Stimulated activated naive CD4-positive, alpha-beta T cell treated with Interleukin-2 at 50 U/mL for 16 hours (primary cell): ENCODE data around the gene KIAA0825.

Source experiments
- DNase-seq: peaks from one replicate; lab custom pipeline; 2025; lab: John Stamatoyannopoulos, UW

KIAA0825 gene

GRCh38 chr5:94618493-94619328, at the start of gene KIAA0825, which contains the start of gene SLF1:
Gene KIAA0825 (minus strand): TSS chr5:94618604. CDS start chr5:94537126, 81,478 bp downstream.
Gene SLF1 (plus strand): TSS chr5:94618669. CDS start chr5:94628811, 10,142 bp downstream.
- peak; percentile 86 for DNase-seq

GRCh38 chr5:94667937-94668336, 49.5 kb upstream of the KIAA0825 start:
- no peak for DNase-seq

GRCh38 chr5:94661086-94661485, 42.7 kb upstream of the KIAA0825 start:
- no peak for DNase-seq

GRCh38 chr5:94660506-94660905, 42.1 kb upstream of the KIAA0825 start:
- DNase-seq, result no peak

- DNase-seq, result no peak
Observed at GRCh38 chr5:94658272-94658671, 39.9 kb upstream of the KIAA0825 start.

- DNase-seq, result no peak
Observed at GRCh38 chr5:94649874-94650273, 31.5 kb upstream of the KIAA0825 start.

GRCh38 chr5:94646758-94647157, 28.4 kb upstream of the KIAA0825 start:
- no peak for DNase-seq

- no peak for DNase-seq
Observed at GRCh38 chr5:94645053-94645452, 26.6 kb upstream of the KIAA0825 start.

- no peak for DNase-seq
Observed at GRCh38 chr5:94640176-94640575, 21.8 kb upstream of the KIAA0825 start.

- no peak for DNase-seq
Observed at GRCh38 chr5:94632024-94632423, 13.6 kb upstream of the KIAA0825 start.

GRCh38 chr5:94627191-94627590, 8.8 kb upstream of the KIAA0825 start:
- no peak for DNase-seq

- DNase-seq, result no peak
Observed at GRCh38 chr5:94623877-94624276, 5.5 kb upstream of the KIAA0825 start.

- no peak for DNase-seq
Observed at GRCh38 chr5:94623011-94623410, 4.6 kb upstream of the KIAA0825 start.

GRCh38 chr5:94621763-94622162, 3.4 kb upstream of the KIAA0825 start:
- no peak for DNase-seq

- DNase-seq, result no peak
Observed at GRCh38 chr5:94620256-94620655, 1.9 kb upstream of the KIAA0825 start.

GRCh38 chr5:94618029-94618492, 343 bp downstream of the KIAA0825 start:
- DNase-seq, result no peak

GRCh38 chr5:94615862-94616261, 2.5 kb downstream of the KIAA0825 start:
- DNase-seq, result no peak

- no peak for DNase-seq
Observed at GRCh38 chr5:94614156-94614805, 4.1 kb downstream of the KIAA0825 start.

- no peak for DNase-seq
Observed at GRCh38 chr5:94613583-94613982, 4.8 kb downstream of the KIAA0825 start.

- no peak for DNase-seq
Observed at GRCh38 chr5:94595281-94595840, 23.0 kb downstream of the KIAA0825 start.

GRCh38 chr5:94577466-94578245, 40.7 kb downstream of the KIAA0825 start:
- DNase-seq, result no peak

GRCh38 chr5:94575196-94575595, 43.2 kb downstream of the KIAA0825 start:
- no peak for DNase-seq
